SU-DHL-6 (cell line): ENCODE measurements around the gene GTF2IRD1.
"Not testable (repeated sequence)": the region's sequence is repeated elsewhere in the genome, so short reads cannot be mapped to it uniquely, and the experiment has no call there.

ENCODE experiments used
- H2AFZ ChIP-seq: fragments of 200-600 bp; sonication (generic); 2 replicates; pipeline ENCODE4 v1.6.1; 2014; ENCODE audit warnings: low read depth, mild to moderate bottlenecking, moderate library complexity, mixed read lengths, antibody characterized with exemption, low read length; ENCODE audit not compliant: severe bottlenecking
- H3F3A ChIP-seq: fragments of 200-600 bp; shearing (Covaris generic); 2 replicates; pipeline ENCODE4 v1.6.0; 2016; ENCODE audit warnings: antibody characterized with exemption, mild to moderate bottlenecking; ENCODE audit not compliant: insufficient read depth
- H3K27ac ChIP-seq: fragments of 200-600 bp; sonication (generic); 2 replicates; pipeline ENCODE4 v1.5.1; 2016; ENCODE audit warnings: low read depth, mild to moderate bottlenecking, low read length, moderate library complexity, mixed read lengths
- H3K27me3 ChIP-seq: fragments of 200-600 bp; sonication (generic), shearing (Covaris generic); 2 replicates; pipeline ENCODE4 v1.6.0; 2014; ENCODE audit warnings: mild to moderate bottlenecking, low read length
- H3K36me3 ChIP-seq: fragments of 200-600 bp; sonication (generic); 2 replicates; pipeline ENCODE4 v1.6.1; 2014; ENCODE audit warnings: mild to moderate bottlenecking, low read length, mixed read lengths
- H3K4me2 ChIP-seq: fragments of 300-600, 200-600 bp; shearing (Covaris generic), sonication (generic); 2 replicates; pipeline ENCODE4 v1.6.0; 2014; ENCODE audit warnings: low read length, low read depth, mild to moderate bottlenecking; ENCODE audit not compliant: poor library complexity, severe bottlenecking
- H3K4me3 ChIP-seq: fragments of 200-600 bp; sonication (generic); 2 replicates; pipeline ENCODE4 v1.5.1; 2014; ENCODE audit warnings: antibody characterized with exemption, low read length, mild to moderate bottlenecking, mixed read lengths; ENCODE audit not compliant: insufficient read depth, poor library complexity, severe bottlenecking
- H3K79me2 ChIP-seq: fragments of 200-600 bp; sonication (generic); 2 replicates; pipeline ENCODE4 v1.6.1; 2014; ENCODE audit warnings: mild to moderate bottlenecking, low read length, moderate library complexity; ENCODE audit not compliant: insufficient read depth
- H3K9ac ChIP-seq: fragments of 200-600 bp; sonication (generic); 2 replicates; pipeline ENCODE4 v1.7.0; 2014; ENCODE audit warnings: mild to moderate bottlenecking, low read length
- H3K9me2 ChIP-seq: fragments of 200-600 bp; sonication (generic); replicated peaks from 2 replicates; pipeline ENCODE4 v1.6.1; 2014; ENCODE audit warnings: low read length; ENCODE audit not compliant: insufficient read depth
- H3K9me3 ChIP-seq: fragments of 200-600 bp; sonication (generic); 2 replicates; pipeline ENCODE4 v1.6.1; 2014; ENCODE audit warnings: low read length, mixed read lengths; ENCODE audit not compliant: insufficient read depth
- H4K20me1 ChIP-seq: fragments of 200-600 bp; sonication (generic); 2 replicates; pipeline ENCODE4 v1.6.1; 2014; ENCODE audit warnings: low read depth, mild to moderate bottlenecking, antibody characterized with exemption, low read length, moderate library complexity, mixed read lengths
- CTCF ChIP-seq: fragments of 200-600 bp; sonication (generic); IDR thresholded peaks from one replicate; pipeline ENCODE4 v1.5.1; 2017; ENCODE audit warnings: antibody characterized with exemption, mild to moderate bottlenecking, low read length, moderate library complexity; ENCODE audit not compliant: insufficient read depth, poor library complexity, severe bottlenecking
- EZH2phosphoT487 ChIP-seq: fragments of 200-600 bp; sonication (generic), shearing (Covaris generic); conservative IDR thresholded peaks from 2 replicates; pipeline ENCODE4 v1.6.1; 2018; ENCODE audit warnings: mild to moderate bottlenecking, antibody characterized with exemption, low read length, moderate library complexity, mixed read lengths

Gene GTF2IRD1

GRCh38 chr7:74428023-74428422 is 25.7 kb upstream of the GTF2IRD1 start:
- Histone ChIP-seq H3K27ac (no peak overlapping the region), H3K4me3 (no peak overlapping the region), H3K9me3 (no peaks in the 10 kb centered on the region), H3K9ac (no peak overlapping the region), H3K9me2 (no peaks in the 10 kb centered on the region), H4K20me1 (no peaks in the 10 kb centered on the region), H3F3A (no peaks in the 10 kb centered on the region), H3K79me2 (no peaks in the 10 kb centered on the region), H3K36me3 (no peaks in the 10 kb centered on the region), H3K4me2 (no peak overlapping the region), H2AFZ (no peak overlapping the region), H3K27me3 (no peaks in the 10 kb centered on the region)
- TF ChIP-seq EZH2phosphoT487 = no peak
- TF ChIP-seq CTCF = no peak

GRCh38 chr7:74429153-74429747 is 24.5 kb upstream of the GTF2IRD1 start:
- H3K4me3 ChIP-seq = no peak overlapping the region
- no peaks in the 10 kb centered on the region for H4K20me1 ChIP-seq
- no peaks in the 10 kb centered on the region for H3K79me2 ChIP-seq
- no peak overlapping the region for H3K27ac ChIP-seq
- H3K4me2 ChIP-seq = no peak overlapping the region
- TF ChIP-seq EZH2phosphoT487 = no peak
- TF ChIP-seq CTCF = no peak
- no peak overlapping the region for H3K9ac ChIP-seq
- H3F3A ChIP-seq = no peaks in the 10 kb centered on the region
- H2AFZ ChIP-seq = no peak overlapping the region
- no peaks in the 10 kb centered on the region for H3K9me3 ChIP-seq
- no peaks in the 10 kb centered on the region for H3K9me2 ChIP-seq
- no peaks in the 10 kb centered on the region for H3K27me3 ChIP-seq
- no peaks in the 10 kb centered on the region for H3K36me3 ChIP-seq

- H3K9me3 ChIP-seq, H3K4me2 ChIP-seq, H4K20me1 ChIP-seq, H3K4me3 ChIP-seq, H3K9me2 ChIP-seq, H2AFZ ChIP-seq, H3K79me2 ChIP-seq, H3K27me3 ChIP-seq, H3F3A ChIP-seq, H3K36me3 ChIP-seq, H3K9ac ChIP-seq, H3K27ac ChIP-seq: not testable (repeated sequence)
Observed at GRCh38 chr7:74430409-74430808, 23.3 kb upstream of the GTF2IRD1 start.

- Histone ChIP-seq H3K4me3 (no peak overlapping the region), H3K27me3 (no peaks in the 10 kb centered on the region), H3K4me2 (no peak overlapping the region), H3K36me3 (no peaks in the 10 kb centered on the region), H3K27ac (no peak overlapping the region), H3F3A (no peaks in the 10 kb centered on the region), H4K20me1 (no peaks in the 10 kb centered on the region), H3K9me2 (no peaks in the 10 kb centered on the region), H2AFZ (no peak overlapping the region), H3K9me3 (no peaks in the 10 kb centered on the region), H3K9ac (no peak overlapping the region), H3K79me2 (no peaks in the 10 kb centered on the region)
- no peak for TF ChIP-seq CTCF
- TF ChIP-seq EZH2phosphoT487 = no peak
Observed at GRCh38 chr7:74430961-74431466, 22.7 kb upstream of the GTF2IRD1 start.

GRCh38 chr7:74437291-74437571 is 16.5 kb upstream of the GTF2IRD1 start:
- not testable (repeated sequence) for H3K9ac ChIP-seq, H3K9me2 ChIP-seq, H4K20me1 ChIP-seq, H3K27ac ChIP-seq, H3F3A ChIP-seq, H3K79me2 ChIP-seq, H3K36me3 ChIP-seq, H3K4me3 ChIP-seq, H3K27me3 ChIP-seq, H3K9me3 ChIP-seq, H2AFZ ChIP-seq, H3K4me2 ChIP-seq
